Measurements from ENCODE around the gene FARS2. TPM values are rescaled to one million over a fixed set of nuclear protein-coding genes. Genes with fewer than 3 reads are reported as not detected.

The FARS2 gene
- polyA plus RNA-seq, 1 experiment = 17.9 TPM

DNA sequence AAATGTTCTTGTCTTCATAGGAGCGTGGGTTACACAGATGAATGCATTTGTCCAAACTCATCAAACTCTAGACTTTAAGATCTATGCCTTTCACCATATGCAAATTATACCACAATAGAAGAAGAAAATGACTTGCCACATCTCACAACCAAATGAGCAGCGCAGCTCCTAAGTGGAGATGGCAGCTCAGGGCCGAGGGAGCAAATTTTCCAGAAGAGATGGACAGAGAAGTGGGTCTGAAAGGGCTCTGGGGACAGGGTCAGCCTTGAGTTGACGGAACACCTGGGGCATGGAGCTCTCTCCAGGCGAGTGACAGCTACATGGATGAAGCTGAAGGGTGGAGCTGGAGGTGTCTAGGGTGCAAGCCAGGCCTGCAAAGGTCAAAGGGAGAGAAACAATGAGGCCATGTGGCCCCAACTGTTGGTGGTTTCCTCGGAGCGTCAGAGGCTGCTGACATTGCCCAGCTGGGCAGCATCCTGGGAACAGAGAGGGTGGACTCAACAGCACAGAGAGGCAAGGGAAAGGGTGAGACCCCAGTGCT, 517.1 kb downstream of the FARS2 start:
- CTCF ChIA-PET = no interaction called here
- H3K27me3 ChIP-seq (ENCODE audit: control insufficient read depth, insufficient read depth, low read length) = no peaks in the 10 kb centered on the region
- H3K4me3 ChIP-seq (ENCODE audit: low read depth, low read length) = no peak overlapping the region
- H3K36me3 ChIP-seq (ENCODE audit: control insufficient read depth, insufficient read depth, low read length) = no peaks in the 10 kb centered on the region
- POLR2A ChIA-PET = no interaction called here
- TF ChIP-seq, protein P1, sequence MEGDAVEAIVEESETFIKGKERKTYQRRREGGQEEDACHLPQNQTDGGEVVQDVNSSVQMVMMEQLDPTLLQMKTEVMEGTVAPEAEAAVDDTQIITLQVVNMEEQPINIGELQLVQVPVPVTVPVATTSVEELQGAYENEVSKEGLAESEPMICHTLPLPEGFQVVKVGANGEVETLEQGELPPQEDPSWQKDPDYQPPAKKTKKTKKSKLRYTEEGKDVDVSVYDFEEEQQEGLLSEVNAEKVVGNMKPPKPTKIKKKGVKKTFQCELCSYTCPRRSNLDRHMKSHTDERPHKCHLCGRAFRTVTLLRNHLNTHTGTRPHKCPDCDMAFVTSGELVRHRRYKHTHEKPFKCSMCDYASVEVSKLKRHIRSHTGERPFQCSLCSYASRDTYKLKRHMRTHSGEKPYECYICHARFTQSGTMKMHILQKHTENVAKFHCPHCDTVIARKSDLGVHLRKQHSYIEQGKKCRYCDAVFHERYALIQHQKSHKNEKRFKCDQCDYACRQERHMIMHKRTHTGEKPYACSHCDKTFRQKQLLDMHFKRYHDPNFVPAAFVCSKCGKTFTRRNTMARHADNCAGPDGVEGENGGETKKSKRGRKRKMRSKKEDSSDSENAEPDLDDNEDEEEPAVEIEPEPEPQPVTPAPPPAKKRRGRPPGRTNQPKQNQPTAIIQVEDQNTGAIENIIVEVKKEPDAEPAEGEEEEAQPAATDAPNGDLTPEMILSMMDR (IDR thresholded peaks at IDR 0.05; ENCODE audit: insufficient read depth, low read depth, low read length) = no peak
- no peak for DNase-seq (ENCODE audit: low read depth)

DNA sequence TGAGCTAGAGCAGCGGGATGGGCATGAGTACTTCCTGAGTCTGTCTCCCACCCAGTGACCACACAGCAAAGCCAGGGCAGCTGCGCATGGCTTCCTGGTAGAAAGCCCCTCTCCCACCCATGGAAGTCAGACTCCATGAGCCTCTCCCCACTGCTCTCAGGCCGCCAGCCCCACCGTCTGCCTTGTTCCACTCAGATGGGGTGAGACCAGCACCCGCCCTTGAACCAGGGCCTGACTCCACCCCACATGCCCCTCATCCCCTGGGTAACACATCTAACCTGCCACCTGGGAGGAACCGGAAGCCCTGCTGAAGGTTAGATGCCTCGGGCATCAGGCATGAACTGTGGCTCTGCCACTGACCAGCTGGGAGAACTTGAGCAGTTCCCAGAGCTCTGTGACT, 517.6 kb downstream of the FARS2 start:
- ChIA-PET CTCF (interaction anchor here (0.9 kb wide), 1 partner anchor 14 kb away, joined by 3 read pairs; no protein-coding TSS in a partner anchor), POLR2A (no interaction called here)
- H3K4me3 ChIP-seq (ENCODE audit: low read depth, low read length) = no peak overlapping the region
- no peaks in the 10 kb centered on the region for H3K36me3 ChIP-seq (ENCODE audit: control insufficient read depth, insufficient read depth, low read length)
- TF ChIP-seq, protein P1 (IDR thresholded peaks at IDR 0.05; ENCODE audit: insufficient read depth, low read depth, low read length) = no peak
- no peak for DNase-seq (ENCODE audit: low read depth)
- H3K27me3 ChIP-seq (ENCODE audit: control insufficient read depth, insufficient read depth, low read length) = no peaks in the 10 kb centered on the region

DNA sequence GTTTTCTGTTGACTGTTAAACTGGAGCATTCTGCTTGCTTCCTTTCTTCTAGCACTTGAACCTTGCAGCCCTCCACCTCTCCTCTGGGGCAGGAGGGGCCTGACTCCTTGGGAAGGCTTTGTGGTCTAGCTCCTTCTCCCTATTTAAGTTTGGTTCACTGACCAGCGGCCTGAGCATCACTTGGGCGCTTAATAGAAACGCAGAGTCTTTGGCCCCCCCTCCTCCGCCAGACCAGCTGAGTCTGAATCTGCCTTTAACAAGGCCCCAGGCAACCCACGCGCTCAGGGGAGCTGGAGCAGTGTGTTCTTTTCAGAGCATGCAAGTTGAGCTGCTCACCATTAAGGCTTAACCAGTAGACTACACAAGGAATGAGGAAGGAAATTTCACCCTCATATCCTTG, 519.7 kb downstream of the FARS2 start:
- ChIA-PET POLR2A (no interaction called here), CTCF (interaction anchor here (0.6 kb wide), 1 partner anchor 71 kb away, joined by 3 read pairs; no protein-coding TSS in a partner anchor)
- no peak overlapping the region for H3K4me3 ChIP-seq (ENCODE audit: low read depth, low read length)
- TF ChIP-seq, protein P1 (IDR thresholded peaks at IDR 0.05; ENCODE audit: insufficient read depth, low read depth, low read length) = no peak
- H3K27me3 ChIP-seq (ENCODE audit: control insufficient read depth, insufficient read depth, low read length) = no peaks in the 10 kb centered on the region
- no peaks in the 10 kb centered on the region for H3K36me3 ChIP-seq (ENCODE audit: control insufficient read depth, insufficient read depth, low read length)
- DNase-seq (ENCODE audit: low read depth) = no peak

DNA sequence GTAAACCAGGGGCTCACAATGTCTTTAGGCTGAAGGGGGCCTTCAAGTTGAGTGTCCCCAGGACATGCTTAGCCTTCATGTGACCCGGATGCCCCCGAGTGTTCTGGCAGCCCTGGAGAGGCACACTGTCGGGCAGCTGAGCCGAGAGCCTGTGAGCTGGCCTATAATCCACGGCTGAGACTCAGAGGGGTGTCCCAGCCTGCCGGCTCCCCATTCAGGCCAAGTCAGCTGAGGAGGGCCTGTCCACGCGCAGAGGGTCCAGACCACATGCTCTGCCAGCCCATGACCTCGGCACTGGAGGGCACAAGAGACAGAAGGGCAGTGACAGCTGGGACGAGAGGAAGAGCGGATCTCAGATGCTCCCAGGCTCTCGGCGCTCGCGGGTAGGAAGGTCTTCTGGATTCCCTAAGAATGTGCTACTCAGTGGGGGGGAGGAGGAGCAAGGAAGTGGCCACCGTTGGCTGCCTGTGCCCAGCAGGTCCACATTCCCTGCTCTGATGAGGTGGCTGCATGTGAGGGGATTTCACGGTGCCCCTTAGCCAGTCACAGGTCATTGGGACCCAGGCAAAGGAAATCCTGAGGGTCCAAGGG, 520.7 kb downstream of the FARS2 start:
- POLR2A ChIA-PET = interaction anchor here (0.5 kb wide), 1 partner anchor 14 kb away, joined by 3 read pairs; no protein-coding TSS in a partner anchor
- DNase-seq (ENCODE audit: low read depth) = no peak
- H3K27me3 ChIP-seq (ENCODE audit: control insufficient read depth, insufficient read depth, low read length) = no peaks in the 10 kb centered on the region
- no peaks in the 10 kb centered on the region for H3K36me3 ChIP-seq (ENCODE audit: control insufficient read depth, insufficient read depth, low read length)
- CTCF ChIA-PET = no interaction called here
- no peak overlapping the region for H3K4me3 ChIP-seq (ENCODE audit: low read depth, low read length)
- TF ChIP-seq, protein P1 (IDR thresholded peaks at IDR 0.05; ENCODE audit: insufficient read depth, low read depth, low read length) = no peak

DNA sequence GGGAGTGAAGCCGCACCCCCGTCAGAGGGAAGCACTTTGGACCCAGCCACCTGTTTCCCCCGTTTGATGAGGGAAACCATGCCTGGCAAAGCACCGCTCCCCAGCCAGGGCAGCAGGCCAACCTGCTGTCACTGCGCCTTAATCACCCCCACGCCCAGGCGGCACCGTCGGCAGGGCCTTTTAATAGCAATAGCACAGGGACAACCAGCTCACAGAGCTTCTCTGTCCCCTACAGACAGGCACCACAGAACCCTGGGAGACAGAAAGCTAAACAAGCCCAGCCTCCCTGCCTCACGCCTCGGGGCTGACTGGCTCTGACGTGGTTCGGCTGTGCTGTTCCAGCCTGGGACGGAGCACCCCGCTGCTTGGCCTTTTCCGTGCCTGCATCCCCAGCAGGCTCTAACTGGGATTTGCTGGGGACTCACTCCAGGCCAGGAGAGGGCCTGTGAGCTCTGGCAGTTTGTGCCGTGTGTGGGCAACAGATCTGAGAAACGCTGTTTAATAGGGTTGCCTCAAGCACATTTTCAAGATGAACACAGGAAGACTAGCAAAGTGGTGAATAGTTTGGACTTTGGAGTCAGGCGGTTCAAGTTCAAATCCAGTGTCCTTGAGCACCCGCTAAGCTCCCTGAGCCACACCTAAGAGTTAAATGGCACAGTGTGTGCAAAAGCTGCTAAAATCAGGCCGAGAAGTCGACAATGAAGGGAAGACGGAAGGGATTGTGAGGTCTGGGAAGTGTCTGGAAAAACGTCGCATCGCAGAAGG, 521.7 kb downstream of the FARS2 start:
- Histone ChIP-seq H3K36me3 (ENCODE audit: control insufficient read depth, insufficient read depth, low read length) (no peaks in the 10 kb centered on the region), H3K4me3 (ENCODE audit: low read depth, low read length) (no peak overlapping the region), H3K27me3 (ENCODE audit: control insufficient read depth, insufficient read depth, low read length) (no peaks in the 10 kb centered on the region)
- ChIA-PET POLR2A (no interaction called here), CTCF (no interaction called here)
- TF ChIP-seq, protein P1 (IDR thresholded peaks at IDR 0.05; ENCODE audit: insufficient read depth, low read depth, low read length) = no peak
- DNase-seq (ENCODE audit: low read depth) = no peak
